Renal cortex interstitium (tissue), 15 donors: ENCODE measurements around the gene TNFAIP8. TPM values are rescaled to one million over a fixed set of nuclear protein-coding genes. Genes with fewer than 3 reads are reported as not detected.
A peak's percentile ranks its signal among the peaks of the same experiment; 100 is the strongest.

Experiments
- DNase-seq, 11 donors: peaks; one replicate each; pipeline ENCODE4 v3.0.0-alpha.2; 2013; ENCODE audit warnings: low read depth in 9 of 11, low spot score in 4 of 11; ENCODE audit errors: extremely low read depth in 1 of 11
- long read RNA-seq, 16 experiments: transcript quantifications; one replicate each; lab custom pipeline, GENCODE V29; 2026
- polyA plus RNA-seq, 3 donors: library from polyadenylated mRNA; unstranded; fragments of 120-200 nt; gene quantifications; one replicate each; pipeline ENCODE4 v1.2.1, GENCODE V29; 2013; ENCODE audit not compliant: insufficient read length in 3 of 3

TNFAIP8 gene
- polyA plus RNA-seq = 10 to 100 TPM; 26.0 to 29.5 (median 26.0) TPM
- long read RNA-seq, donor 1, full-length matches to known transcripts = 12 of 17 reads
- long read RNA-seq, donor 1, partial matches to known transcripts = 5 of 17 reads
- long read RNA-seq, donor 1, other reads (novel, unspliced or antisense) = 0 of 17 reads
- long read RNA-seq, donor 2, full-length matches to known transcripts = 16 of 16 reads
- long read RNA-seq, donor 2, partial matches to known transcripts = 0 of 16 reads
- long read RNA-seq, donor 2, other reads (novel, unspliced or antisense) = 0 of 16 reads
- long read RNA-seq, donor 3, full-length matches to known transcripts = 19 of 19 reads
- long read RNA-seq, donor 3, partial matches to known transcripts = 0 of 19 reads
- long read RNA-seq, donor 3, other reads (novel, unspliced or antisense) = 0 of 19 reads
- long read RNA-seq, donor 4, full-length matches to known transcripts = 10 of 10 reads
- long read RNA-seq, donor 4, partial matches to known transcripts = 0 of 10 reads
- long read RNA-seq, donor 4, other reads (novel, unspliced or antisense) = 0 of 10 reads
- long read RNA-seq, donor 5 = 0 reads
- long read RNA-seq, donor 6, full-length matches to known transcripts = 7 of 7 reads
- long read RNA-seq, donor 6, partial matches to known transcripts = 0 of 7 reads
- long read RNA-seq, donor 6, other reads (novel, unspliced or antisense) = 0 of 7 reads
- long read RNA-seq, donor 7, full-length matches to known transcripts = 6 of 6 reads
- long read RNA-seq, donor 7, partial matches to known transcripts = 0 of 6 reads
- long read RNA-seq, donor 7, other reads (novel, unspliced or antisense) = 0 of 6 reads
- long read RNA-seq, donor 8 = 0 reads
- long read RNA-seq, donor 9, full-length matches to known transcripts = 10 of 10 reads
- long read RNA-seq, donor 9, partial matches to known transcripts = 0 of 10 reads
- long read RNA-seq, donor 9, other reads (novel, unspliced or antisense) = 0 of 10 reads
- long read RNA-seq, donor 10, full-length matches to known transcripts = 9 of 9 reads
- long read RNA-seq, donor 10, partial matches to known transcripts = 0 of 9 reads
- long read RNA-seq, donor 10, other reads (novel, unspliced or antisense) = 0 of 9 reads
- long read RNA-seq, donor 11, full-length matches to known transcripts = 6 of 6 reads
- long read RNA-seq, donor 11, partial matches to known transcripts = 0 of 6 reads
- long read RNA-seq, donor 11, other reads (novel, unspliced or antisense) = 0 of 6 reads
- long read RNA-seq, donor 12, full-length matches to known transcripts = 7 of 7 reads
- long read RNA-seq, donor 12, partial matches to known transcripts = 0 of 7 reads
- long read RNA-seq, donor 12, other reads (novel, unspliced or antisense) = 0 of 7 reads
- long read RNA-seq, donor 13 = 0 reads
- long read RNA-seq, donor 14, full-length matches to known transcripts = 5 of 5 reads
- long read RNA-seq, donor 14, partial matches to known transcripts = 0 of 5 reads
- long read RNA-seq, donor 14, other reads (novel, unspliced or antisense) = 0 of 5 reads
- long read RNA-seq, donor 15, full-length matches to known transcripts = 5 of 5 reads
- long read RNA-seq, donor 15, partial matches to known transcripts = 0 of 5 reads
- long read RNA-seq, donor 15, other reads (novel, unspliced or antisense) = 0 of 5 reads
- long read RNA-seq, donor 16, full-length matches to known transcripts = 22 of 22 reads
- long read RNA-seq, donor 16, partial matches to known transcripts = 0 of 22 reads
- long read RNA-seq, donor 16, other reads (novel, unspliced or antisense) = 0 of 22 reads

DNA sequence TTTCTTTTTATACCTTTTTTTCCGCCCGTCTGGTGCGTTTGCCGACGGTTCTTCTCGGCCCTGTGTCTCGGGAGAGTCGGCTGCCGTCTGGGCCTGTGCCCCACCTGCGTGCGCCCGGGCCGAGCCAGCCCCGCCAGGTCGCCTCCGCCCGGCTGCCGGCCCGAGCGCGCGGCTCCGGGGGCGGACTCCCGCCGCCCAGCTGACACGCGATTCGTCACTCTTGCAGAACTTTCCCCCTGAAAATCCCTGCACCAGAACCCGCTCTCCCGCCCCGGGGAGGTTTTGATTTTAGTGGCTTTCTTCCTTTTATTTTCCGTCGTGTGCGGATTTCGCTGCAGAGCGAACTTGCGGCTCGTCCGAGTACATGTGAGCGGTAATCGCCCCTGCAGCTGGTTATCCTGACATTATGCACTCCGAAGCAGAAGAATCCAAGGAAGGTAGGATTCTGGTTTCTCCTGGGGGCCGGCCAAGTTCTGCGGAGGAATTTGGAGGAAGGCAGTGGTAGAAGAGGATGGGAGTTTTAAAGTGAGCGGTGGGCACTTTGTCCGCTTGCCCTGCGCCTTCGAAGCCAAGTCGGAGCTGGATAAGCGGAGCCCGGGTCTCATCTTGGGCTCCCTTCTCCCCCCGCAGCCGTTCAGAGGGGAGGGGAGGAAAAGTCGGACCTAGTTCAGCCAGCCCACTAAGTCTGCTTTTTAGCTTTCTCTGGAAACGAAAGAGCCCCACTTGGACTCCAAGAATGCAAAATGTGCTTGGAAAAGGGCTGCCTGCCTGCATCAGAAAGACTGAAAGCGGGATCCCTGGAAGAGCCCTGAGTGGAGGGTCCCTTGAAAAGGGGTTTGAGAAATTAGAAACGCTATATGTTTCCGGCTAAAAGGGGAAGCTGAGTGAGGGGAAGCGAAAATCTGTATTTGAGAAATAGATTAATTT, at the start of gene TNFAIP8:
TNFAIP8 (plus strand) TSS at position 335 of the 927 bp plus-strand sequence; CDS start at position 407, 72 bp downstream.
- DNase-seq = peak in 10 of 11 donors; percentile 38 to 68 (median 52)

- DNase-seq = no peak
Measured at GRCh38 chr5:119307170-119307569, 48.6 kb upstream of the TNFAIP8 start.

- no peak for DNase-seq
Measured at GRCh38 chr5:119309326-119309725, 46.5 kb upstream of the TNFAIP8 start.

GRCh38 chr5:119311688-119312087, 44.1 kb upstream of the TNFAIP8 start:
- DNase-seq = no peak

GRCh38 chr5:119312403-119312802, 43.4 kb upstream of the TNFAIP8 start:
- DNase-seq = no peak

- DNase-seq = no peak
Measured at GRCh38 chr5:119313197-119313596, 42.6 kb upstream of the TNFAIP8 start.

- no peak for DNase-seq
Measured at GRCh38 chr5:119313658-119314605, 41.9 kb upstream of the TNFAIP8 start.

GRCh38 chr5:119315516-119315949, 40.3 kb upstream of the TNFAIP8 start:
- DNase-seq = no peak

- DNase-seq = no peak
Measured at GRCh38 chr5:119316086-119316485, 39.7 kb upstream of the TNFAIP8 start.

DNA sequence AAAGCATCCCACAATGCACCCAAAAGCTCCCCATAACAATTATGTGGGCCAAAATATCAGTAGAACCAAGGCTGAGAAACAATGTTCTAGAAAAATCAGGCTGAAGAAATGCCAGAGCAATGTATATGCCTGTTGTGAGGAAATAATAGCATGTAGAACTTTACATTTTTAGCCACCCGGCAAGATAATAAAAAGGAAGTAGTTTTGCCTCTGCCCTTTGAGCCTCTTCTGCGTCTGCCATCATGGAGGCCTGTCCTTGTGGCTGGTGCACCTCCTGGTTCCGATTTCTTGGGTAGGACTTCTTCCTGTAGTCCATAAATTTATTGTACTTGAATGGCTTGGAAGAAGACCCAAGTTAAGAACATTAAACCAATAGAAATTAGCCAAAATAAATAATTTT, 38.9 kb upstream of the TNFAIP8 start:
- DNase-seq = no peak

- DNase-seq = no peak
Measured at GRCh38 chr5:119318256-119318894, 37.4 kb upstream of the TNFAIP8 start.

DNA sequence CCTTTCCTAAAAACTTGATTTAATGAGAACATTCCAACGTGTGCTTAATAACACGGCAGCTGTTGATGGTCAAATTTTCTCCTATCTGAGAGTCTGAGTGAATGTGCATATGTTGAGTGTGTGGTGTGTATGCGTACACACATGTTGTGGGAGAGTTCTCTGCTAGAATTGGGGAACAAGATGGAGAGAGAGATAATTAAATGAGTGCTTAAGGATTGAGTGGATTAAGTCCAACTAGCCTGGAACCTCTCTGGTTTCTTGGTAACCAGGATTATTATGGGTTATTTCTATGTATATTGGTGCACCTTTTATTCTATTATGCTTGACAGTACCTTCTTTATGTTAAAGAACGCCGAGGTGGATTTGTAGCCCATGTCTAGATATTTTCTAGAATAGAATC, 36.4 kb upstream of the TNFAIP8 start:
- no peak for DNase-seq

DNA sequence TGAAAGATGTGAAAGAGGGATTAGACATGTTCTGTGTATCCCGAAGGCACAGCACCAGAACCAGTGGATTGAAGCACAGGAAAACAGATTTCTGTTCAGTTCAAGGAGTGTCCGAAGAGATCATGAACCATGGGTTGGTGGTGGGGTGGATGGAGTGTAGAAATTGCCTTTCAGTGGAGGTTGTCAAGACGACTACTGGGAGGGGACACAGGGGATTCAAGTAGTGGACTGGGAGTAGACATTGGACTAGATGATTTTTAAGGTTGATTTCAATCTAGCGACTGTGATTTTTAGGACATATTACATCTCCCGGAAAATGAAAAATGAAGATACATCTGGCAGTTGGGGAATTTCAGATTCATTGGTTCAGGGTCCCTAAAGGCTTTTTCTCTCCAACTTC, 35.9 kb upstream of the TNFAIP8 start:
- no peak for DNase-seq

DNA sequence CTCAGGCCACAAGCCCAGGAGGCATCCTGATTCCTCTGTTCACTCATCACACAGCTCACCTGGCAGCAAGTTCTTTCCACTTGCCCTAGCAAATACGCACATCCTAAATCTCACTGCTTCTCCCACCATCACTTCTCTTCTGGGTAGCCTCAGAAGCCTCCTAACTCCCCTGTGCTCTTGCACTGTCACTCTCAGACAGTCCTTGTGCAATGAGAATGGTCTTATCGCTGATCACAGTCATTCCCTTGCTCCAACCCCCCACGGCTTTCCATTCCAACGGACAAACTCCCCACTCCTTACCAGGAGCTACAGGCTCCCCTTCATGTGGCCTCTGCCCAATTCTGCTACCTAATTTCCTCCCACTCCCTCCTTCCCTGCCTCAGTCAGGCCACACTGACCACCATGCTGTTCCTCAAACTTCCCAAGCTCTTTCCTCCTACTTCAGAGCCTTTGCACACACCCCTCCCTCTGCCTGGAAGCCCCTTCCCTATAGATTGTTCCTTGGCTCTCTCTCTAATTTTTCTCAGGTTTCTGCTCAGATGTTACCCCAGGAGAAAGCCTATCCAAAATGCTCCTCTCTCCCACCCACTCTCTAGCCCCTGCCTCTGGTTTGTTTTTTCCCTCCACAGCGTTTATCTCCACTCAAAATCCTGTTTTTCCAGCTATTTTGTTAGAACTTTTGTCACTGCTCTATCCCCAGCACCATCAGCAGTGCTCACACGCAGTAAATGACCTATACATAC, 34.1 kb upstream of the TNFAIP8 start:
- DNase-seq = no peak
